ENCODE data around the gene OR51E2.
"Not testable (repeated sequence)": the region's sequence is repeated elsewhere in the genome, so short reads cannot be mapped to it uniquely, and the experiment has no call there.

Gene OR51E2

GRCh38 chr11:4697585-4697984 is at the start of gene OR51E2:
Gene OR51E2 (minus strand): TSS chr11:4697853. CDS start chr11:4682711, 15,142 bp downstream.
- no peak for DNase-seq (ENCODE audit: low read depth in 2 of 2)

- DNase-seq (ENCODE audit: low read depth in 2 of 2), result no peak
These were observed 43.1 kb upstream of the OR51E2 start for GRCh38 chr11:4740735-4741134.

GRCh38 chr11:4727171-4727570 is 29.5 kb upstream of the OR51E2 start:
- no peak for DNase-seq (ENCODE audit: low read depth in 2 of 2)

GRCh38 chr11:4722616-4723534 is 25.2 kb upstream of the OR51E2 start:
- not testable (repeated sequence) for DNase-seq (ENCODE audit: low read depth in 2 of 2)

- no peak for DNase-seq (ENCODE audit: low read depth in 2 of 2)
These were observed 16.6 kb upstream of the OR51E2 start for GRCh38 chr11:4714300-4714699.

GRCh38 chr11:4713241-4713640 is 15.6 kb upstream of the OR51E2 start:
- no peak for DNase-seq (ENCODE audit: low read depth in 2 of 2)

GRCh38 chr11:4704790-4705334 is 7.2 kb upstream of the OR51E2 start:
- no peak for DNase-seq (ENCODE audit: low read depth in 2 of 2)

- no peak for DNase-seq (ENCODE audit: low read depth in 2 of 2)
These were observed 6.6 kb upstream of the OR51E2 start, which contains the start of gene MMP26 for GRCh38 chr11:4704054-4704789. Gene MMP26 (plus strand): TSS chr11:4704784.

- DNase-seq (ENCODE audit: low read depth in 2 of 2), result no peak
These were observed 2.8 kb upstream of the OR51E2 start for GRCh38 chr11:4700436-4700820.

- no peak for DNase-seq (ENCODE audit: low read depth in 2 of 2)
These were observed 2.2 kb upstream of the OR51E2 start for GRCh38 chr11:4699697-4700435.

- DNase-seq (ENCODE audit: low read depth in 2 of 2), result no peak
These were observed 2.2 kb downstream of the OR51E2 start for GRCh38 chr11:4695442-4695841.

- no peak for DNase-seq (ENCODE audit: low read depth in 2 of 2)
These were observed 12.9 kb downstream of the OR51E2 start for GRCh38 chr11:4684631-4685285.

GRCh38 chr11:4682623-4683419 is 14.8 kb downstream of the OR51E2 start:
- DNase-seq (ENCODE audit: low read depth in 2 of 2), result no peak

GRCh38 chr11:4680341-4680740 is 17.3 kb downstream of the OR51E2 start:
- DNase-seq (ENCODE audit: low read depth in 2 of 2), result no peak

- no peak for DNase-seq (ENCODE audit: low read depth in 2 of 2)
These were observed 19.7 kb downstream of the OR51E2 start for GRCh38 chr11:4677948-4678347.

- DNase-seq (ENCODE audit: low read depth in 2 of 2), result no peak
These were observed 23.9 kb downstream of the OR51E2 start for GRCh38 chr11:4673781-4674180.

GRCh38 chr11:4672470-4672869 is 25.2 kb downstream of the OR51E2 start:
- no peak for DNase-seq (ENCODE audit: low read depth in 2 of 2)

- no peak for DNase-seq (ENCODE audit: low read depth in 2 of 2)
These were observed 25.9 kb downstream of the OR51E2 start for GRCh38 chr11:4671741-4672140.

- DNase-seq (ENCODE audit: low read depth in 2 of 2), result no peak
These were observed 32.2 kb downstream of the OR51E2 start for GRCh38 chr11:4665424-4665823.

GRCh38 chr11:4664786-4665185 is 32.9 kb downstream of the OR51E2 start:
- DNase-seq (ENCODE audit: low read depth in 2 of 2), result no peak
